ENCODE measurements around the gene GLUD1.
A peak's percentile ranks its signal among the peaks of the same experiment; 100 is the strongest.
"Not testable (repeated sequence)": the region's sequence is repeated elsewhere in the genome, so short reads cannot be mapped to it uniquely, and the experiment has no call there.

GLUD1 gene

GRCh38 chr10:87092861-87093631 is 1.6 kb downstream of the GLUD1 start:
- H3K36me3 ChIP-seq (replicated peaks) = no peaks in the 10 kb centered on the region

DNA sequence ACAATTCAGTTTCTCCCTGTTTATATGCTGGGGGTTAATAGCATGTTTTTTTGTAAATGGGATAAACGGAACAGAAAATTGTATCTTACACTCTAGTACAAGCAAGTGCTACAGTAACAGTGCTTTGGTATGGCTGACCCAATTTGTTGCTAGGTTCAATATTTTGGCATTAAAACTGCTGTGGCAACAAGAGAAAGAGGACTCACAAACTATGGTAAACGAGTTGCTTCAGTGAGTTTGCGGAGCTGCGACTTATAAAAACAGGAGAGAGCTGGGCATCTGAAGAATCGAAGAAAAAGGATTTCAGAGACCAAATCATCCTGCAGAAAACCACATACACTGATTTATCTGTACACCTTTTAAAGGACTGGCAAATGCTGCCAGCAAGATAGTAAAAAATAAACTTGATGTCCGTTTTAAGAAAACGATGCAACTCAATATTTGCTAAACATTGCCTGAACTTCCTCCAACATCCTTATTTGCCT is 2.2 kb downstream of the GLUD1 start:
- no peaks in the 10 kb centered on the region for H3K36me3 ChIP-seq (replicated peaks)
- no peaks in the 10 kb centered on the region for H3K27me3 ChIP-seq (replicated peaks)
- H3K27ac ChIP-seq = peak overlapping the region; percentile 79
- peak; percentile 23 for DNase-seq
- H3K4me3 ChIP-seq (ENCODE audit: low read depth, low read length) = peak overlapping the region; percentile 78
- in situ Hi-C loops (cut with HindIII; ENCODE audit: low pct_ligation_motif_present, low sequenced_read_pairs) = no loop called here
- no peak for TF ChIP-seq CTCF (IDR thresholded peaks at IDR 0.05; ENCODE audit: low read depth, low read length, missing control alignments)

More at GRCh38 chr10:87092861-87093631, 1.6 kb downstream of the GLUD1 start:
- H3K27me3 ChIP-seq (replicated peaks) = no peaks in the 10 kb centered on the region
- peak; percentile 14 for DNase-seq
- H3K27ac ChIP-seq = peak overlapping the region; percentile 79
- in situ Hi-C loops (cut with HindIII; ENCODE audit: low pct_ligation_motif_present, low sequenced_read_pairs) = no loop called here
- TF ChIP-seq CTCF (IDR thresholded peaks at IDR 0.05; ENCODE audit: low read depth, low read length, missing control alignments) = no peak
- H3K4me3 ChIP-seq (ENCODE audit: low read depth, low read length) = peak overlapping the region; percentile 78

DNA sequence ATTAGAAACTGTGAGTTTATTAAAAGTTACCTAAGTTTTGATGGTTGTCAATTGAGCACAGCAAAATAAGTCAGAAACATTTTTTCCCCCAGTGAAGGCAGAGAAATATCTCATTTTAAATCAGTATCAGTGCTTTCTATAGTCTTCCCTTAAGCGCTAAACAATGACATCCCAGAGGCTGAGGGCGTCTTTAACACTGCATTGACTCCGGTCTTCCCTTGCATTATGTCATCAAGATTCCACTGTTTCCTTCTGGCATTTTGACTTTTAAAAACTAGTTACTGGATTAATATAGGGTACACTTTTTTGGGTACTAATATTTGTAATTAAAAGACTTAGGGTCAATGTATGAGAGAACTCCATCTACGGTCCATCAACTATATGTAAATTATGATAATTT is 3.9 kb downstream of the GLUD1 start:
- no peaks in the 10 kb centered on the region for H3K27me3 ChIP-seq (replicated peaks)
- no peak overlapping the region for H3K27ac ChIP-seq
- H3K36me3 ChIP-seq (replicated peaks) = no peaks in the 10 kb centered on the region
- no peak for TF ChIP-seq CTCF (IDR thresholded peaks at IDR 0.05; ENCODE audit: low read depth, low read length, missing control alignments)
- DNase-seq = no peak
- in situ Hi-C loops (cut with HindIII; ENCODE audit: low pct_ligation_motif_present, low sequenced_read_pairs) = no loop called here
- no peak overlapping the region for H3K4me3 ChIP-seq (ENCODE audit: low read depth, low read length)

- Histone ChIP-seq H3K27ac (no peak overlapping the region), H3K36me3 (replicated peaks) (no peaks in the 10 kb centered on the region), H3K4me3 (ENCODE audit: low read depth, low read length) (no peak overlapping the region), H3K27me3 (replicated peaks) (no peaks in the 10 kb centered on the region)
- no peak for DNase-seq
- TF ChIP-seq CTCF (IDR thresholded peaks at IDR 0.05; ENCODE audit: low read depth, low read length, missing control alignments) = no peak
- in situ Hi-C loops (cut with HindIII; ENCODE audit: low pct_ligation_motif_present, low sequenced_read_pairs) = no loop called here
These were observed 4.9 kb downstream of the GLUD1 start for GRCh38 chr10:87089746-87090145.

- no peak overlapping the region for H3K27ac ChIP-seq
- DNase-seq = no peak
- H3K4me3 ChIP-seq (ENCODE audit: low read depth, low read length) = no peak overlapping the region
- in situ Hi-C loops (cut with HindIII; ENCODE audit: low pct_ligation_motif_present, low sequenced_read_pairs) = no loop called here
- H3K36me3 ChIP-seq (replicated peaks) = no peaks in the 10 kb centered on the region
- no peaks in the 10 kb centered on the region for H3K27me3 ChIP-seq (replicated peaks)
- no peak for TF ChIP-seq CTCF (IDR thresholded peaks at IDR 0.05; ENCODE audit: low read depth, low read length, missing control alignments)
These were observed 9.1 kb downstream of the GLUD1 start for GRCh38 chr10:87085537-87085936.

GRCh38 chr10:87084291-87084782 is 10.3 kb downstream of the GLUD1 start:
- H3K4me3 ChIP-seq (ENCODE audit: low read depth, low read length); in situ Hi-C loops (cut with HindIII; ENCODE audit: low pct_ligation_motif_present, low sequenced_read_pairs); H3K27me3 ChIP-seq (replicated peaks); H3K36me3 ChIP-seq (replicated peaks): not testable (repeated sequence)
- peak overlapping the region; percentile 97 for H3K27ac ChIP-seq
- peak; percentile 8 for DNase-seq

DNA sequence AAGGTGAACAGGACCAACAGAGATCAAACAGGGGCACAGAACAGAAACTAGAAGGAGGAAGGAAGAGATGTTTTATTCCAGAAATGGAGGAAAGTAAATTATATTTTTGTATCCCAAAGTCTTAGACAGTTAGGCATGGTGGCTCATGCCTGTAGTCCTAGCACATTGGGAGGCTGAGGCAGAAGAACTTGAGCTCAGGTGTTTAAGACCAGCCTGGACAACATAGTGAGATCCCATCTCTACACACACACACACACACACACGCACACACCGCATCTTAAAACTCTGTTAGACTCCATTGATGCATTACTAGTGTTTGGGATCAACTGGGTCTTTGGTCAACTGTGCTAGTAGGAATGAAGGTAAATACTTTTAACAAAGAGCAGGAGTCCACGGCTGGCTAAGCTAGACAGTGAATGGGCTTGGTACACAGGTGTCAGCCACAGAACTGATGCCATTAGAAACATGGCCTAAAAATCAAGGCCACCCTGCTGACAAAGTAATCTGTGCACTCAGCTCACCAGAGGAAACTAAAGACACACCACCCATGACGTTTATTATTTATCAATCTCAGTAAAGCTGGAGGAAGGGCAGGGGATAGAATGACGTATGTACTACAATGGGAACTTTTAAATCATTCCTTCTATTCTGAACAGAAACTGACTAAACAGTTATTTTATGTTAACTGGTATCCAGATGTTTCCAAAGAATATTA is 10.9 kb downstream of the GLUD1 start:
- peak; percentile 81 for DNase-seq
- in situ Hi-C loops (cut with HindIII; ENCODE audit: low pct_ligation_motif_present, low sequenced_read_pairs); H3K27me3 ChIP-seq (replicated peaks); H3K36me3 ChIP-seq (replicated peaks); H3K4me3 ChIP-seq (ENCODE audit: low read depth, low read length): not testable (repeated sequence)
- peak overlapping the region; percentile 97 for H3K27ac ChIP-seq

GRCh38 chr10:87082219-87082618 is 12.4 kb downstream of the GLUD1 start:
- H3K27ac ChIP-seq = peak overlapping the region; percentile 97
- H3K27me3 ChIP-seq (replicated peaks); H3K36me3 ChIP-seq (replicated peaks); H3K4me3 ChIP-seq (ENCODE audit: low read depth, low read length); in situ Hi-C loops (cut with HindIII; ENCODE audit: low pct_ligation_motif_present, low sequenced_read_pairs): not testable (repeated sequence)
- DNase-seq = peak; percentile 65

DNA sequence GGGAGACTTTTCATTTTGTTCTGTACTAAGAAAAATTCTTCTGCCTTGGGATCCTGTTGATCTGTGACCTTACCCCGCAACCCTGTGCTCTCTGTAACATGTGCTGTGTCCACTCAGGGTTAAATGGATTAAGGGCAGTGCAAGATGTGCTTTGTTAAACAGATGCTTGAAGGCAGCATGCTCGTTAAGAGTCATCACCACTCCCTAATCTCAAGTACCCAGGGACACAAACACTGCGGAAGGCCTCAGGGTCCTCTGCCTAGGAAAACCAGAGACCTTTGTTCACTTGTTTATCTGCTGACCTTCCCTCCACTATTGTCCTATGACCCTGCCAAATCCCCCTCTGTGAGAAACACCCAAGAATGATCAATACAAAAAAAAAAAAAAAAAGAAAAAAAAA is 13.1 kb downstream of the GLUD1 start:
- DNase-seq; in situ Hi-C loops (cut with HindIII; ENCODE audit: low pct_ligation_motif_present, low sequenced_read_pairs); H3K4me3 ChIP-seq (ENCODE audit: low read depth, low read length); H3K27me3 ChIP-seq (replicated peaks); H3K36me3 ChIP-seq (replicated peaks): not testable (repeated sequence)
- H3K27ac ChIP-seq = peak overlapping the region; percentile 97
